ENCODE measurements around the gene ARFGAP3.

The ARFGAP3 gene

GRCh38 chr22:42772647-42773046 lies 84.4 kb downstream of the ARFGAP3 start:
- Histone ChIP-seq H3K27ac (no peak overlapping the region), H3K27me3 (ENCODE audit: insufficient read depth, low read depth, severe bottlenecking) (no peaks in the 10 kb centered on the region), H3K36me3 (no peaks in the 10 kb centered on the region), H3K4me3 (ENCODE audit: low read depth, low read length) (no peak overlapping the region), H3K9me3 (ENCODE audit: severe bottlenecking) (no peaks in the 10 kb centered on the region)
- DNase-seq, result no peak
- no peak for TF ChIP-seq CTCF (IDR thresholded peaks at IDR 0.05; ENCODE audit: low read depth, low read length)

GRCh38 chr22:42770941-42771647 lies 86.0 kb downstream of the ARFGAP3 start:
- no peaks in the 10 kb centered on the region for H3K36me3 ChIP-seq
- H3K27ac ChIP-seq, result no peak overlapping the region
- H3K4me3 ChIP-seq (ENCODE audit: low read depth, low read length), result no peak overlapping the region
- no peaks in the 10 kb centered on the region for H3K9me3 ChIP-seq (ENCODE audit: severe bottlenecking)
- H3K27me3 ChIP-seq (ENCODE audit: insufficient read depth, low read depth, severe bottlenecking), result no peaks in the 10 kb centered on the region
- no peak for DNase-seq
- TF ChIP-seq CTCF (IDR thresholded peaks at IDR 0.05; ENCODE audit: low read depth, low read length), result no peak

GRCh38 chr22:42770448-42770726 lies 86.7 kb downstream of the ARFGAP3 start:
- Histone ChIP-seq H3K27me3 (ENCODE audit: insufficient read depth, low read depth, severe bottlenecking) (no peaks in the 10 kb centered on the region), H3K27ac (no peak overlapping the region), H3K9me3 (ENCODE audit: severe bottlenecking) (no peaks in the 10 kb centered on the region), H3K4me3 (ENCODE audit: low read depth, low read length) (no peak overlapping the region), H3K36me3 (no peaks in the 10 kb centered on the region)
- TF ChIP-seq CTCF (IDR thresholded peaks at IDR 0.05; ENCODE audit: low read depth, low read length), result no peak
- no peak for DNase-seq

- no peaks in the 10 kb centered on the region for H3K27me3 ChIP-seq (ENCODE audit: insufficient read depth, low read depth, severe bottlenecking)
- H3K9me3 ChIP-seq (ENCODE audit: severe bottlenecking), result no peaks in the 10 kb centered on the region
- TF ChIP-seq CTCF (IDR thresholded peaks at IDR 0.05; ENCODE audit: low read depth, low read length), result no peak
- no peak for DNase-seq
- no peak overlapping the region for H3K4me3 ChIP-seq (ENCODE audit: low read depth, low read length)
- no peak overlapping the region for H3K27ac ChIP-seq
- H3K36me3 ChIP-seq, result no peaks in the 10 kb centered on the region
Observed at GRCh38 chr22:42769574-42770447, 87.3 kb downstream of the ARFGAP3 start.

- H3K9me3 ChIP-seq (ENCODE audit: severe bottlenecking), result no peaks in the 10 kb centered on the region
- H3K27ac ChIP-seq, result no peak overlapping the region
- no peaks in the 10 kb centered on the region for H3K36me3 ChIP-seq
- TF ChIP-seq CTCF (IDR thresholded peaks at IDR 0.05; ENCODE audit: low read depth, low read length), result no peak
- no peak overlapping the region for H3K4me3 ChIP-seq (ENCODE audit: low read depth, low read length)
- DNase-seq, result no peak
- H3K27me3 ChIP-seq (ENCODE audit: insufficient read depth, low read depth, severe bottlenecking), result no peaks in the 10 kb centered on the region
Observed at GRCh38 chr22:42769238-42769573, 87.9 kb downstream of the ARFGAP3 start.

Data from WERI-Rb-1 (cell line).